Measurements from ENCODE around the gene ANKS1A. TPM values are rescaled to one million over a fixed set of nuclear protein-coding genes. Genes with fewer than 3 reads are reported as not detected.
A peak's percentile ranks its signal among the peaks of the same experiment; 100 is the strongest.

Gene ANKS1A
- total and polyA plus RNA-seq, 2 experiments from 2014 or later = 3.2 to 4.4 TPM

- WGBS, 2 experiments (ENCODE audit: low coverage in 1 of 2, low lambda C conversion rate in 2 of 2, missing lambda C conversion rate in 2 of 2) = 96 to 99% methylated on average over 3 of the region's 3 CpGs
- TF ChIP-seq EZH2 (IDR thresholded peaks at IDR 0.05; ENCODE audit: insufficient read depth, poor library complexity, severe bottlenecking) (no peak), EZH2phosphoT487 (IDR thresholded peaks at IDR 0.05; ENCODE audit: insufficient read depth, low read depth) (no peak)
- no peak overlapping the region for H3K4me2 ChIP-seq (ENCODE audit: unreplicated experiment)
These were observed 19.1 kb downstream of the ANKS1A start for GRCh38 chr6:34908194-34908593.

GRCh38 chr6:34909320-34909883 lies 20.3 kb downstream of the ANKS1A start:
- Histone ChIP-seq H3K9ac (no peak overlapping the region), H3K27ac (no peak overlapping the region), H3K4me2 (ENCODE audit: unreplicated experiment) (no peak overlapping the region), H2AFZ (no peak overlapping the region), H3K27me3 (replicated peaks; ENCODE audit: insufficient read depth) (no peaks in the 10 kb centered on the region), H4K20me1 (ENCODE audit: insufficient read depth) (peaks cover 5% of the 10 kb centered on the region), H3F3A (ENCODE audit: insufficient read depth) (peaks cover 6% of the 10 kb centered on the region; the same call in 1 of the 2 replicates), H3K4me1 (ENCODE audit: insufficient read depth) (peaks cover 17% of the 10 kb centered on the region), H3K9me3 (ENCODE audit: low read depth) (no peaks in the 10 kb centered on the region), H3K4me3 (no peak overlapping the region), H3K36me3 (ENCODE audit: low read depth) (no peaks in the 10 kb centered on the region), H3K79me2 (ENCODE audit: insufficient read depth) (peaks cover 56% of the 10 kb centered on the region), H3K9me2 (ENCODE audit: insufficient read depth) (no peaks in the 10 kb centered on the region)
- WGBS, 2 experiments (ENCODE audit: low coverage in 1 of 2, low lambda C conversion rate in 2 of 2, missing lambda C conversion rate in 2 of 2) = 81 to 85% methylated on average over 6 of the region's 6 CpGs
- DNase-seq = no peak
- in situ Hi-C loops (cut with MboI) = no loop called here
- no peak for TF ChIP-seq EZH2phosphoT487 (IDR thresholded peaks at IDR 0.05; ENCODE audit: insufficient read depth, low read depth)

More at GRCh38 chr6:34908194-34908593, 19.1 kb downstream of the ANKS1A start:
- Histone ChIP-seq H3K4me1 (ENCODE audit: insufficient read depth) (peaks cover 10% of the 10 kb centered on the region), H3K27me3 (replicated peaks; ENCODE audit: insufficient read depth) (no peaks in the 10 kb centered on the region), H3K79me2 (ENCODE audit: insufficient read depth) (peaks cover 58% of the 10 kb centered on the region), H3F3A (ENCODE audit: insufficient read depth) (0 out of 2 replicates have a peak, but pooled peaks cover 5% of the 10 kb centered on the region), H3K9me3 (ENCODE audit: low read depth) (no peaks in the 10 kb centered on the region), H3K9me2 (ENCODE audit: insufficient read depth) (no peaks in the 10 kb centered on the region), H4K20me1 (ENCODE audit: insufficient read depth) (peaks cover 5% of the 10 kb centered on the region), H2AFZ (no peak overlapping the region), H3K36me3 (ENCODE audit: low read depth) (no peaks in the 10 kb centered on the region), H3K9ac (no peak overlapping the region), H3K27ac (no peak overlapping the region), H3K4me3 (no peak overlapping the region)
- DNase-seq = no peak
- in situ Hi-C loops (cut with MboI) = no loop called here

DNA sequence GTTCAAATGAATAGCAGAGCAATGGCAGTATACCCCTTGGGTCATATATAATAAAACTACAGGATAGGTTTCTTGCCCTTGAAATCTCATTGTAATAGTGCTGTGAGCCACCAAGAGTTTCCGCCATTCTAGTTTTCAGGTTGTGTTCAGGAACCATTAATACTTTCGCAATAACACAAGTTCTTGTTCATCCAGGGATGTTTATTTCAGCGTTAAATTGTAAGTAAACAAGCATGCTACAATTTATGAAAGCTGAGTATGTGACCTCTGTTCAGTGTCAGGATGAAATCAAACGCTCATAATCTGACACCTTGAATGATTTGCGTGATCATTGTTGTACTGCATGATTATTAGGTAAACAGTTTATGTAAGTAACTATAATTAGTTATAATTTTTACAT lies 22.8 kb downstream of the ANKS1A start:
- WGBS, 2 experiments (ENCODE audit: low coverage in 1 of 2, low lambda C conversion rate in 2 of 2, missing lambda C conversion rate in 2 of 2) = 87 to 88% methylated on average over 5 of the region's 5 CpGs
- Histone ChIP-seq H3K9me2 (ENCODE audit: insufficient read depth) (no peaks in the 10 kb centered on the region), H3K27me3 (replicated peaks; ENCODE audit: insufficient read depth) (no peaks in the 10 kb centered on the region), H3K79me2 (ENCODE audit: insufficient read depth) (peaks cover 36% of the 10 kb centered on the region), H2AFZ (no peak overlapping the region), H3K9ac (no peak overlapping the region), H3K27ac (no peak overlapping the region), H3K36me3 (ENCODE audit: low read depth) (no peaks in the 10 kb centered on the region), H3F3A (ENCODE audit: insufficient read depth) (peaks cover 9% of the 10 kb centered on the region; the same call in 1 of the 2 replicates), H3K4me3 (no peak overlapping the region), H3K4me2 (ENCODE audit: unreplicated experiment) (no peak overlapping the region), H4K20me1 (ENCODE audit: insufficient read depth) (peaks cover 5% of the 10 kb centered on the region), H3K9me3 (ENCODE audit: low read depth) (no peaks in the 10 kb centered on the region), H3K4me1 (ENCODE audit: insufficient read depth) (peaks cover 21% of the 10 kb centered on the region)
- no peak for TF ChIP-seq EZH2 (IDR thresholded peaks at IDR 0.05; ENCODE audit: insufficient read depth, poor library complexity, severe bottlenecking)
- no peak for TF ChIP-seq EZH2phosphoT487 (IDR thresholded peaks at IDR 0.05; ENCODE audit: insufficient read depth, low read depth)
- DNase-seq = no peak
- in situ Hi-C loops (cut with MboI) = no loop called here

DNA sequence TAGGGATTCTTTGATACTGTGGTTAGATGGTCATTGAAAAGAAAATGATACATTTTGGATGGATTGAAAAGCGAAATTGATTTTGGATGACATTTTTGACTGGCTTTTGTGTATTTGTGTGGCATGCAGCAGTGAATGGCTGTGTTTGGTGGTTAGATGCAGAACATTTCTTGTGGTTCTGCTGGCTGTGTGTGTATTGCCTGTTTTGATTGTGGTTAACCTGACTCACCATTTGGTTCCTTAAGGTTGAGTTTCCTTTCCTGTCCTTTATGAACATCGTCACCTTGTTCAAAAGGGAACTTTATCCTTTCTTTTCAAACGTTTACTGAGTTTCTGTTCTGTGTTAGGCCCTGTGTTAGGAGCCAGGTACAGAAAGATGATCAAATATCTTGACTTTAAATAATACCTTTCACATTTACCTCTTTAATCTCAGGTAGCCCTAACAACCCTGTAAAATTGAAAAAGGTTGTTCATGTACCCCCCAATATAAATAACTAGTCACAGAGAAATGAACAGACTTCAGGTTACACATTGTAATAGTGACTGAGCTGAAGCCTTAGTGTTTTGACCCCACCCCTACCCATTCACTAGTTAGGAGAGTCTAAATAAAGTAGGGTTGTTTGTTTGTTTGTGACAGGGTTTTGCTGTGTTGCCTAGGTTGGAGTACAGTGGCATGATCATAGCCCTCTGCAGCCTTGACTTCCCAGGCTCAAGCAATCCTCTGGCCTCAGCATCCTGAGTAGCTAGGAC lies 23.8 kb downstream of the ANKS1A start:
- DNase-seq = peak; percentile 80
- Histone ChIP-seq H4K20me1 (ENCODE audit: insufficient read depth) (peaks cover 5% of the 10 kb centered on the region), H3K4me3 (no peak overlapping the region), H3F3A (ENCODE audit: insufficient read depth) (peaks cover 9% of the 10 kb centered on the region; the same call in 1 of the 2 replicates), H3K27me3 (replicated peaks; ENCODE audit: insufficient read depth) (no peaks in the 10 kb centered on the region), H3K9me2 (ENCODE audit: insufficient read depth) (no peaks in the 10 kb centered on the region), H3K4me2 (ENCODE audit: unreplicated experiment) (peak overlapping the region; percentile 55), H3K4me1 (ENCODE audit: insufficient read depth) (peaks cover 21% of the 10 kb centered on the region), H2AFZ (no peak overlapping the region), H3K9ac (no peak overlapping the region), H3K79me2 (ENCODE audit: insufficient read depth) (peaks cover 31% of the 10 kb centered on the region), H3K9me3 (ENCODE audit: low read depth) (no peaks in the 10 kb centered on the region), H3K36me3 (ENCODE audit: low read depth) (no peaks in the 10 kb centered on the region), H3K27ac (no peak overlapping the region)
- in situ Hi-C loops (cut with MboI) = no loop called here
- 34 to 36% methylated on average over 3 of the region's 3 CpGs for WGBS, 2 experiments (ENCODE audit: low coverage in 1 of 2, low lambda C conversion rate in 2 of 2, missing lambda C conversion rate in 2 of 2)
- TF ChIP-seq EZH2 (IDR thresholded peaks at IDR 0.05; ENCODE audit: insufficient read depth, poor library complexity, severe bottlenecking) (no peak), EZH2phosphoT487 (IDR thresholded peaks at IDR 0.05; ENCODE audit: insufficient read depth, low read depth) (no peak)
